ENCODE data around the gene ULK1.

ULK1 gene

DNA sequence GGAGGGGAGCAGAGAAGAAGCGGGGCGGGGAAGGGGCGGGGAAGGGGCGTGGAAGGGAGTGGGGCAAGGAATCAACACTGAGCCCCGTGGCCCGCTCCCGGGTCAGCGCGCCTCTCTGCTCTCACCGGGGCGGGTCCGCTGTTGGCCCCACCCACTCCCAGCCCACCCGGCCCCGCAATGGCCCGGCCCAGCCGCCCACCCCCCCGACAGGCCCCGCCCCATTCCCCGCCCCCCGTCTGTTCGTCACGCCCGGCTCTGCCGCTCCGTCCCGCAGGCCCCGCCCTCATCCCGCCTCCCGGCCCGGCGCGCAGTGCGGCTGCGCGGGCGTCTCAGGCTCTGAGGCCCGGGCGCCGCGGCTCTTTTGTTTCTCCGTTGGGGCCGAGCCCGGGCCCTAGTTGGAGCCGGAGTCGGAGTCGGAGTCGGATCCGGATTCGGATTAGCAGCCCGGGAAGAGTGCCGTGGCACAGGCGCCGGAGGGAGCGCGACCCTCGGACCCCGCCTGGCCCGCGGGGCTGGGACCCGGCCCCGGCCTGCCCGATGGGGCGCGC, at the start of gene ULK1:
TSS of gene ULK1 (plus strand) at position 310 of the 548 bp plus-strand sequence. CDS start 380 bp downstream, outside the sequence.
- peak; percentile 90 to 94 for DNase-seq

DNA sequence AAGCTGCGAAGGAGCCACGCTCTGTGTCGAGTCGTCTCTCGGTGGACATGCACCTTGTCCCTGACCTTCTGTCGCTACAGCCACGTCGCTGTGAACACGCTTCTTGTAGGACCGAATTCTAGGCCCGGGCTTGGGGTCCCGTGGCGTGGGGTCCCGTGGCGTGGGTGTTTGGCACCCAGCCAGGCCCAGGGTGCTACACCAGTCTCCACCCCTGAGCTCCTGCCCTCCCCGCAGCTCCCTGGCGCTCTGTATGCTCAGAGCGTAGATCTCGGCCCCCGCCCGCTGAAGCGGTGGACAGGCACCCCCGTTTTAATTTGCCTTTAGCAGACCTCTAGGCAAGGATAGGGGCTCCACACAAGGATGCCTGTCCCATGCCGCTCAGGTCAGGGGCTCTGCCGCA, 49.8 kb upstream of the ULK1 start:
- DNase-seq: no peak

DNA sequence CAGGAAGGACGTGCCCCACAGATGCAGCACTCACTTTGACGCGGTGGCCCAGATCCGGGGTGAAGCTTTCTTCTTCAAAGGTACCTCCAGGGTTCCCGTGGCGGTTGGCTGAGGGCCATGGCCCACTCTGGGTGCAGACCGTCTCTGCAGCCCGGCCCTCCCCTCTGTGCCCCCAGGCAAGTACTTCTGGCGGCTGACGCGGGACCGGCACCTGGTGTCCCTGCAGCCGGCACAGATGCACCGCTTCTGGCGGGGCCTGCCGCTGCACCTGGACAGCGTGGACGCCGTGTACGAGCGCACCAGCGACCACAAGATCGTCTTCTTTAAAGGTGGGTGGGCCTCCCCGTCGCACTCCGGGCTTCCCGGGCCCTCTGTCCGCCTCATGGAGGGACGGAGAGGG, 49.3 kb upstream of the ULK1 start:
- no peak for DNase-seq

DNA sequence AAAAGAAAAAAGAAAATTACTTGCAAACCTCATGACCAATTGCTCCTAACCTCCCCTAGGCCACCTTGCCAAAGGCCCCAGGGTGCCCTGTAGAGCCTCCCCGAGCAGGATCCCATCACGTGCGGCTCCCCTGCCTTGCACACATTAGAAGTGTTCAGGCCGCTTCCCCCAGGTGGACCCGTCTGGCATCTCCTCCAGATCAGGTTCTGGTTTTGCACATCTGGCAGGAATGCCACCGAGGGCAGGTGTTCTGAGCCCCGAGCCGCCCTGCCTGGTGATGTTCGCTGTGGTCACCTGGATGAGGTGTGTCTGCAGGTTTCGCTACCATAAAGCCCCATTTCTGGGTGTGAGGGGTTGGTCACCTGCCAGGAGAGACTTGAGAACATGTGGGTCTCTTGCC, 47.0 kb upstream of the ULK1 start:
- DNase-seq: no peak

DNA sequence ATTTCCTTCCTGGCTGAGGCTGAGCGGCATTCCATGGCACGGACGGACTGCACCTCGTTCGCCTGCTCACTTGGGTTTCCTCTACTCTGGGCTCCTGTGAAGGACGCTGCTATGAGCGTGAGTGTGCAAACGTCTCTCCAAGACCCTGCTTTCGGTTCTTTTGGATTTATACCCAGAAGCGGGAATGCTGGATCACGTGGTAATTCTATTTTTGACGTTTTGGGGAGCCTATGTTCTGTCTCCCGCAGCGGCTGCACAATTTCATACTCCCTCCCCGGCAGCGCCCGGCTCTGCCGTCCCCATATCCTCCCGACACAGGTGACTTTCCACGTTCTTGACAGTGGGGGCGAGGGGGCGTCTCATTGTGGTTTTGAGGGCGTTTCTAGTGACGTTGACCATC, 45.7 kb upstream of the ULK1 start:
- DNase-seq: no peak

DNA sequence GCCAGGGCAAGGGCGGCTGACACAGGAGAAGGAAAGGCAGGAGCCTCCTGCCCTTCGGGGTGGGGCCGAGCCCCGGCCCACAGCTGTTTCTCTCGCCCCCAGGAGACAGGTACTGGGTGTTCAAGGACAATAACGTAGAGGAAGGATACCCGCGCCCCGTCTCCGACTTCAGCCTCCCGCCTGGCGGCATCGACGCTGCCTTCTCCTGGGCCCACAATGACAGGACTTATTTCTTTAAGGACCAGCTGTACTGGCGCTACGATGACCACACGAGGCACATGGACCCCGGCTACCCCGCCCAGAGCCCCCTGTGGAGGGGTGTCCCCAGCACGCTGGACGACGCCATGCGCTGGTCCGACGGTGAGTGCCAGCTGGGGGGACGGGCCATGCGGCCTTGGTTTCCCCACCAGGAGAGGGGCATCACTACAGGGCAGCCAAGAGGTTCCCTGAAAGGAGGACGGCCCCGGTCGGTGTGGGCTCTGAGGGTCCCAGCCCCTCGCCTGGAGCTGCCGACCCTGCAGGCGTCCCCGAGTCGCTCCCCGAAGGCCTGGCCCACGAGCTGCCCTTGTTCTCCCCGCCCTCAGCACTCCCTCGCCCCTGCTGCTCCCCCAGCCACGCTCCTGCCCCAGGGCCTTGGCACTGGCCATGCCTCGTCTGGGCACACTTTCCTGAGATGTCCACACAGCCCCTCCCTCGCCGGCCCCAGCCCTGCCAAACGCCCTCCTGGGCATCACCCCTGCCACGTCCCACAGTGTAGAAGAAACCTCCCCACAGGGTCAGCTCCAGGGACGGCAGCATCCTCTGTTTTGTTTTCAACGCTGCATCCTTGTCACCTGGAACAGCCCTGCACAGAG, 44.5 kb upstream of the ULK1 start:
- DNase-seq: no peak

DNA sequence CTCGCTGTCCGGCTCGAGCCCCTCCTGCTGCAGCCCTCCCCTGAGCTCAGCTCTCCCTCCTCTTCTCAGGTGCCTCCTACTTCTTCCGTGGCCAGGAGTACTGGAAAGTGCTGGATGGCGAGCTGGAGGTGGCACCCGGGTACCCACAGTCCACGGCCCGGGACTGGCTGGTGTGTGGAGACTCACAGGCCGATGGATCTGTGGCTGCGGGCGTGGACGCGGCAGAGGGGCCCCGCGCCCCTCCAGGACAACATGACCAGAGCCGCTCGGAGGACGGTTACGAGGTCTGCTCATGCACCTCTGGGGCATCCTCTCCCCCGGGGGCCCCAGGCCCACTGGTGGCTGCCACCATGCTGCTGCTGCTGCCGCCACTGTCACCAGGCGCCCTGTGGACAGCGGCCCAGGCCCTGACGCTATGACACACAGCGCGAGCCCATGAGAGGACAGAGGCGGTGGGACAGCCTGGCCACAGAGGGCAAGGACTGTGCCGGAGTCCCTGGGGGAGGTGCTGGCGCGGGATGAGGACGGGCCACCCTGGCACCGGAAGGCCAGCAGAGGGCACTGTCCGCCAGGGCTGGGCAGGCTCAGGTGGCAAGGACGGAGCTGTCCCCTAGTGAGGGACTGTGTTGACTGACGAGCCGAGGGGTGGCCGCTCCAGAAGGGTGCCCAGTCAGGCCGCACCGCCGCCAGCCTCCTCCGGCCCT, 43.4 kb upstream of the ULK1 start:
- no peak for DNase-seq

DNA sequence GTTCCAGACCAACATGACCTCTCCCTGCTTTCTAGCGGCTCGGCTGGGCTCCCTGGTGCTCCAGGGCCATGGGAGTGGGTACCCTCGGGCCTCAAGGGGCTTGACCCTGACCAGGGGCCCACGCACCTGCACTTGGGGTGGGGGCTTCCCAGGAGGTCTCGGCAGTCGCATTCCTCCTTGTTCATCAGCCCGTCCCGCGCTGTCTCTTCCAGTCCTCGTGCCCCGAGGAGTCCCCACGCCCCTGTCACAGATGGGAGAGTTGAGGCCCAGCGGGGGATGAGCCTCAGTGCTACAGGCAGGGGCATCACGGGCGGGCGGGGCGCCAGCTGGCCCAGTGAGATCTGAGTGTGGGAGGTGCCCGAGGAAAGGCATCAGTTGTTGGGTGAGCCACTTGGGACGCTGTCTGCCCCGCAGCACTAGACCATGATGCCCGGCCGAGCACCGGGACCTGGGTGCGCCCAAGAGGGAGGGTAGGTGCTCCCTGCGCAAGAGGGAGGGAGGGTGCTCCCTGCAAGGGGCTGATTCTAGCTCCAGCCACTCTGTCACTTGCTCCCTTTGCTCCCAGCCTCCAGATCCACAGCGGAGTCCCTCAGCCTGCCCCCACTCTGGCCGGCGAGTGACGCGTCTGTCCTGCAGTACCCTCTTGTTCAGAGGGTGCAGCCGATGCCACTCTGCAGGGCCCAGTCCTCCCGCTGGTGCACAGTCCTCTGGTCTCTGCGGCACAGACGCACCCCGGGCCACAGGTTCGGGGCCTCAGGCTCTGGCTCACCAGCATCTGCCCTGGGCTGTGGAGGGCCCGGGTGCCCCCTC, 42.5 kb upstream of the ULK1 start:
- DNase-seq: no peak

DNA sequence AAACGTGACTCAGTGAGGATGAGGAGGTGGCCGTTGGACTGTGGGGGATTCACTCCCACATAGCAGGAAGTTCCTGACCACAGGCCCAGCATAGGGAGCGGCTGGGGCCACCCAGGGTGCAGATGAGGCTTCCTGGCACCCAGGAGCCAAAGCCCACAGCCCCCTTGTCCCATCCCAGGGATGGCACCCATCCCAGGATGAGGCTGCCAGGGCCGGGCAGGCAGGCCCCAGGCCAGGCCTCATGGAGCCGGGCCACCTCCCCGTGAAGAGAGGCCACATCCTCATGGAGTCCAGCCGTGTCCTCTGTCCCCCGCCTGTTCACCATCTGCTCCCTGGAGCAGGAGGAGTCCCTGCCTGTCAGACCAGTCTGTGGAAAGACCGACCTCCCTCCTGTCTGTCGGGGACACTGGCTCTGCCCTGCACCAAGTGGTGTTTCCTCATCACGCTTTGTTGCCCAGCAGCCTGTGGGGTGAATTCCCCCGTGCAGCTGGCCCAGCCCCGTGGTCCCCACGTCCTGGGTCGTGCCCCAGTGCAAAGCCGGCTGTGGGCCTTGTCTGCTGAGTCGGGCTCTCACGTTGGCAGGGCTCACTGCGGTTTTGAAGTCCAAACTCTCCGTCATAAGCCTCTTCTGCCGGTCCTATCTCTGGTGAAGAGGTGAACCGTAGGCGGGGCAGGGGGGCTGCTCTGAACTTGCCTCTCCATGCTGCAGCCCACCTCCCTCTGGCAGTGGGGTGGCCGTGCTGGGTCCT, 41.7 kb upstream of the ULK1 start:
- DNase-seq: no peak

DNA sequence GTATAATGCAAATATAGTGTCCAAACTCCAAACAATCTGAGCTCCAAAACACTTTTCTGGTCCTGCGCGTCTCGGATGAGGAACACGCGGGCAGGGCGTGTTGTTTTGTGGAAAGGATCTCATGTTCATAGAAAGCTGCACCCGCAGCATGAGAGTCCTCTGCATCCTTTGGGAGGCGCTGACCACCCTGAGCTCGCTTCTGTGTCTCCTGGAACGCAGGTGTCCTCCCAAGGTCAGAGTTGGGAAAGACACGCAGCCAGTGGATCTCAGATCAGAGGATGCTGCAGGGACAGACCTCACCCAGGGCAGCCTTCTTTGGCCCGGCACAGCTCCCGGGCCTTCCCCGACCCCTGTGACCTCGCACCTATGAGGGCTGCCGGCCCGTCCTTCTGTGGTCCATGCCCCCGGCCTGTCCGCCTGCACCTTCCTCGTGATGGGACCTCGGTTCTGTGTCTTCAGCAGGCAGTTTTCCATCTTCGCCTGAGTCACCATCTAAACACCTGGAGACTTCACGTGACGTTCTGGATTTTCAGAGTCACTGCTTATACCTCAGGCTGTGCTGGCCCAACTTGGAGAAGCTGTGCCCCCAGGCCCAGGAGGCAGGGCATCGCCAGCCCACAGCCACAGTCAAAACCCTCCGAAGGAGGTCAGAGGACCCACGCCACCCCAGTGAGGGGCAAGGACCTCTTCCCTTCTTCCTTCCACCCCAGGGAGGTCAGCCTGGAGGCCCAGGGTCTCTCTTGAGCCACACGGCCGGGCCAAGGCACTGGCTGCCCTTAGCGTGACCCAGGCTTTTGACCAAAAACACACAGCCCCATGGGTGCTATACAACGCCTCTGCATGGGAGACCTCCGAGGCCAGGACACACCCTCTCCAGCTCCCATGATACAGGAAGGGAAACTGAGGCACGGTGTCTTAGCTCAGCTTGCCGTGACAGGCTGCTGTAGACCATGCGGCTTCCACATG, 40.3 kb upstream of the ULK1 start:
- DNase-seq: no peak

DNA sequence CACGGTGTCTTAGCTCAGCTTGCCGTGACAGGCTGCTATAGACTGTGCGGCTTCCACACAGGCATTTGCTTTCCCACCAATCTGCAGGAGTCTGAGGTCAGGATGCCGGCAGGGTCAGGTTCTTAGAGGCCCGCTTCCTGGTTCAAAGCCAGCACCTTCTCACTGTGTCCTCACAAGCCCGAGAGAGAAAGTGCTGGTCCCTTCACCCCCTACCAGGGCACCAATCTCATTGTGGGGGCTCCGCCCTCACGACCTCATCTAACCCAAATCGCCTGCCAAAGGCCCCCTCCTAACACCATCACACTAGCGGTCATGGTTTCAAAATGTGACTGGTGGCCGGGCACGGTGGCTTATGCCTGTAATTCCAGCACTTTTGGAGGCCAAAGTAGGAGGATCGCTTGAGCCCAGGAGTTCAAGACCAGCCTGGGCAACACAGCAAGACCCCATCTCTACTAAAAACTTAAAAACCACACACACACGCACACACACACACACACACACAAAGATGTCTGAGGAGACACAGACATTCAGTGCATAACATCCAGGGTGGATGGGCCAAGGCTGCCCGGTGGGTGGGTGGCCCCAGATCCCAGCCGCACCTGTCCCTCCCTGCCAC, 39.5 kb upstream of the ULK1 start:
- DNase-seq: no peak

DNA sequence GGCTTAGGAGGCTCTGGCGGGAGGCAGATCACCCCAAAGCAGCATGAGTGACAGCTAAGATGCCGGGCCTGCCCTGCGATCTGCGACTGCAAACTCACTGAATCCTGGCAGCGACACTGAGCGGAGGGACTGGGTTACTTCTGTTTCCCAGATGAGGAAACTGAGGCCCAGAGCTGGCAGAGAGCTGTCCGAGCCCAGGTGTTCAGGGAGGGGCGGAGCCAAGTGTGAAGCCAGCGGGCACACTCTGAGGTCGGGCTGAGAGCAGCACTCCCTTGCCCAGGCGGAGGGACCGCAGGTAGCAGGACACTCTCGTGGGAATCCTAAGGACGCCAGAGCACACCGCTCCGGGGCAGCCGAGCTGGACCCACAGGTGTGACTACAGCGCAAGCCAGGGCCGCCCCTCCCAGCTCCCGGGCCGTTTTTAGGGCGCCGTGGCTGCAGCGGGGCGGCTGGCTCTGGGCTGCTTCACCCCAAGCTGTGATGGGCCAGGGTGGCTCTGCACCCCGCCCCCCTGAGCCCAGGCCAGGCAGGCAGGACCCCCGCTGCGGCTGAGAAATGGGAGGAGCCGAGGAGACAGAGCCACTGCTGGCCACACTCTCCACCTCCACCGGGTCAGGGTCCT, 38.8 kb upstream of the ULK1 start:
- DNase-seq: no peak

DNA sequence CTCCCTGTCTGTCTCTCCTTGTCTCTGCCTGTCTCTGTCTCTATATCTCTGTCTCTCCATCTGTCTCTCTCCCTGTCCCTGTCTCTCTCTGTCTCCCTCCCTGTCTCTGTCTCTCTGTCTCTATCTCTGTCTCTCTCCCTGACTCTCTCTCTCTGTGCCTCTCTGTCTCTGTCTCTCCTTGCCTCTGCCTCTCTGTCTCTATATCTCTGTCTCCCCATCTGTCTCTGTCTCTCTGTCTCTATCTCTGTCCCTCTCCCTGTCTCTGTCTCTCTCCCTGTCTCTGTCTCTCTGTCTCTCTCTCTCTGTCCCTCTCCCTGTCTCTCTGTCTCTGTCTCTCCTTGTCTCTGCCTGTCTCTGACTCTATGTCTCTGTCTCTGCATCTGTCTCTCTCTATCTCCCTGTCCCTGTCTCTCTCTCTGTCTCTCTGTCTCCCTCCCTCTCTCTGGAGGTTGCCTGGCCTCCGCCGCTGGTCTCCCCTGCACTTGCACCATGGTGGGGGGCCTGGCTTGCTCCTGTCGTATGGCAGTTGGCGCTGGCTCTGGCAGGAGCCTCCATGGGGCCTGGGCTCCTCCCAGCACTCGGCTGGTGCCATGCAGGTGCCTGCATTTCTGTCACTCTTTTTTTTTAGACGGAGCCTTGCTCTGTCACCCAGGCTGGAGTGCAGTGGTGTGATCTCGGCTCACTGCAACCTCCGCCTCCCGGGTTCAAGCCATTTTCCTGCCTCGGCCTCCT, 37.9 kb upstream of the ULK1 start:
- no peak for DNase-seq

DNA sequence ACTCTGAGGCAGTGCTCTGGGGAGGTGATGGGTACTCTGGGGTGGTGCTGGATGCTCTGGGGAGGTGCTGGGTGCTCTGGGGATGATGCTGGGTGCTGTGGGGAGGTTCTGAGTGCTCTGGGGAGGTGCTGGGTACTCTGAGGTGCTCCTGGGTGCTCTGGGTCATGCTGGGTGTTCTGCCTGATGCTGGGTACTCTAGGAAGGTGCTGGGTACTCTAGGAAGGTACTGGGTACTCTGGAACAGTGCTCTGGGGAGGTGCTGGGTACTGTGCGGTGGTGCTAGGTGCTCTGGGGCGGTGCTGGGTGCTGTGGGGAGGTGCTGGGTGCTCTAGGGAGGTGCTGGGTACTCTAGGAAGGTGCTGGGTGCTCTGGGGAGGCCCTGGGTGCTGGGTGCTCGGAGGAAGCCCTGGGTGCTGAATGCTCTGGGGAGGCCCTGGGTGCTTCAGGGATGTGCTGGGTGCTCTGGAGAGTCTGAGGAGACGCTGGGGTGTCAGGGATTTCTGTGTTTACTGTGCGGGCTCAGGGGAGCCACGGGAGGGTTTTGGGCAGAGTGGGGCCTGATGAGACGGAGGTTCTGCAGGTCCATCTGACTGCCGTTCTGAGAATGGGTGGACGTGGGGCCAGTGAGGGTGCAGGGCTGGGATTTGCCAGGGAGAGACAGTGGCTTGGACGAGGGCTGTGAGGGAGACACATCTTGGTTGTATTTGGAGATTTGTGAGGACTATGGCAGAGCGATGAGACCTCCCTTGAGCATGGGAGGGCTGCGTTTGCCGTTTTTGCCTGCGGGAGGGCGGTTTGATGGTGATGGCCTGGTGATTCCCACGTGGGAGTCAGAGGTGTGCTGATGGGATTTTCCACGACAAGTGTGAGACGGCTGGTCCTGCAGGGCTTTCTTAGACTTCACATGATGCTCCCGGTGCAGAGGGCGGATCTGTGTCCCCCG, 36.2 kb upstream of the ULK1 start:
- no peak for DNase-seq

DNA sequence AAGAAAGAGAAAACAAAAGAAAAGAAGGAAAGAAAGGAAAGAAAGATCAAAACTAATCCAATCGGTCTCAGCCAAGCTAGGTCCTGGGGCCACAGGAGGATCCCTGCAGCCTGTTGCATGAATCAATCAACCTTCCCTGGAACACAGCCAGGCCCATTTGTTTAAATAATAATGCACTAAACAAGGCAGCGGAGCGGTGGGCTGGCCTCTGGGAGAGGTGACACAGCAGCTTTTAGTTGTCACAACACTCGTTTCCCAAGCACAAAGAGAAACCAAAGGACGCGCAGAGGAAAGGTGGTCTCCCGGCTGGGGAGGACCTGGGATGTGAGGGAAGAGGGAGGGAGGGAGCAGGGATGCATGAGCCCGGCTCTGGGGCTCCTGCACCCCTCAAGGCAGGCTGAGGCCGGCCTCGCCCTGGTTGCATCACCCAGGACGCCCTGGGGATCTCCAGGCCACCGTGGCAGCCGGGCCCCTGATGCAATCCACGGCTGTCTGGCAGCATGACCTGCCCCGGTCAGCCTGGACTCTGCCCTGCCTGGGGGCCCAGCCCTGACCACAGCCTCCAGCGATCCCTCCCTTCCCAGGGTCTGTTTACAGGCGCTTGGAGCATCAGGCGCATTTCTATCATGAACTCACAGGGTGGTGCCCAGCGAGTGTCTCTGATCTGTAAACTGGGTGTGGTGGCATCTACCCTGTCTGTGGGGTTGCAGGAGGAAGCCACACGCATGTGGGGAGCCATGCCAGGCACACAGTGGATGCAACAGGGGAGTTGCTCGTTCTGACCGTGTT, 33.8 kb upstream of the ULK1 start:
- no peak for DNase-seq

DNA sequence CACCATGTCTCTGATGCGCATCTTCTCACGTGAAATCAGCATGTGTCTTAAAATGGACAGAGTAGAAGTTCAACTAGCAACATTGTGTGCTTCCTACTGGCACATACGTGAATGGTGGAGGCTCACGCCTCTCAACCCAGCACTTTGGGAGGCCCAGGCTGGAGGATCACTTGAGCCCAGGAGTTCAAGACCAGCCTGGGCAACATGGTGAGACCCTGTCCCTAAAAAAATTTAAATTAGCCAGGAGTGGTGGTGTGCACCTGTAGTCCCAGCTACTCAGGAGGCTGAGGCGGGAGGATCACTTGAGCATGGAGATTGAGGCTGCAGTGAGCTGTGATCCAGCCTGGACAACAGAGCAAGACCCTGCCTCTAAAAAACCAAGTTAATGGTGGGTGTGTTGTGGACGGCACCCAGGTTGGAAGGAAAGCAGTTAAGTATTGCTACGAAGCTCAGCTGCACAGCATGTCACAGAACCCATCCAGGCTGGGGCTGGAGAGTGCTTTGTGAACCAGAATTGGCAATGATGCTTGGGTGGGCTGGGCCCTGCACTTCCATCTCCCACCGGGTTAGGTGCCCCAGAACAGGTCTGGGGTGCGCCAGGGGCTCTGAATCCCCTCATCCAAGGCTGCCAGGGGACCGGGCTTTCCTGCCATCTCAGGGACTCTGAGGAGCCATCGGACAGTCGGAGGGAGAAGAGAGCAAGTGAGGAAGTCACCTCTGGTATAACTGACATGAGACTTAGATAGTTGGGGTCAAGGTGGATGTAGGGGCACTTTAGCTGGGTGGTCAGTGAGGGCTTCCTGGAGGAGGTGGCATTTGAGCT, 33.0 kb upstream of the ULK1 start:
- DNase-seq: no peak

DNA sequence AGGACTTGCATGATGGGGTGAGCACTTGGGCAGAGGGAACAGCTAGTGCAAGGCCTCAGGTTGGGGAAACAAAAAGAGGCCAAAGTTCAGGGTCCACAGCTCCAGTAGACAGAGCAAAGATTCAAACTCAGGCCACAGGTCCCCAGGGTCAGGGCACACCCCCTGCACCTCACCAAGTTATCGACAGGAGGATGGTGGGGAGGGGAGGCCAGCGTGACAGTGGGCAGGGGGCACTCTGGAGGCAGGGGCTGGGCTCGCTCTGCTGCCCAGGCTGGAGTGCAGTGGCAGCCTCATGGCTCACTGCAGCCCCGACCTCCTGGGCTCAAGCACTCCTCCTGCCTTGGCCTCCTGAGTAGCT, 32.4 kb upstream of the ULK1 start:
- DNase-seq: no peak
